Nephron progenitor cell (in vitro differentiated cells): ENCODE measurements around the gene CXXC1.

Experiments
- DNase-seq: peaks from one replicate; pipeline ENCODE4 v3.0.0; 2021
- H3K27ac Mint-ChIP-seq: 2 replicates; pipeline ENCODE4 v1.8.0; 2021; ENCODE audit warnings: mild to moderate bottlenecking, moderate library complexity, mixed read lengths
- H3K27me3 Mint-ChIP-seq: 2 replicates; pipeline ENCODE4 v1.8.0; 2021; ENCODE audit warnings: mild to moderate bottlenecking, low read depth, mixed read lengths; ENCODE audit not compliant: poor library complexity
- H3K36me3 Mint-ChIP-seq: 2 replicates; pipeline ENCODE4 v1.8.0; 2021; ENCODE audit warnings: low read depth, mixed read lengths
- H3K4me1 Mint-ChIP-seq: 2 replicates; pipeline ENCODE4 v1.8.0; 2021; ENCODE audit warnings: mixed read lengths
- H3K4me3 Mint-ChIP-seq: 2 replicates; pipeline ENCODE4 v1.8.0; 2021; ENCODE audit warnings: mild to moderate bottlenecking, moderate library complexity, mixed read lengths
- H3K9me3 Mint-ChIP-seq: 2 replicates; pipeline ENCODE4 v1.8.0; 2021; ENCODE audit warnings: mild to moderate bottlenecking, moderate library complexity, mixed read lengths
- TF ChIP-seq, protein P1 (sequence below): fragments of 200-600 bp; sonication (generic); IDR thresholded peaks from 2 replicates; pipeline ENCODE4 v1.5.0; 2021; ENCODE audit warnings: antibody characterized with exemption

The CXXC1 gene

DNA sequence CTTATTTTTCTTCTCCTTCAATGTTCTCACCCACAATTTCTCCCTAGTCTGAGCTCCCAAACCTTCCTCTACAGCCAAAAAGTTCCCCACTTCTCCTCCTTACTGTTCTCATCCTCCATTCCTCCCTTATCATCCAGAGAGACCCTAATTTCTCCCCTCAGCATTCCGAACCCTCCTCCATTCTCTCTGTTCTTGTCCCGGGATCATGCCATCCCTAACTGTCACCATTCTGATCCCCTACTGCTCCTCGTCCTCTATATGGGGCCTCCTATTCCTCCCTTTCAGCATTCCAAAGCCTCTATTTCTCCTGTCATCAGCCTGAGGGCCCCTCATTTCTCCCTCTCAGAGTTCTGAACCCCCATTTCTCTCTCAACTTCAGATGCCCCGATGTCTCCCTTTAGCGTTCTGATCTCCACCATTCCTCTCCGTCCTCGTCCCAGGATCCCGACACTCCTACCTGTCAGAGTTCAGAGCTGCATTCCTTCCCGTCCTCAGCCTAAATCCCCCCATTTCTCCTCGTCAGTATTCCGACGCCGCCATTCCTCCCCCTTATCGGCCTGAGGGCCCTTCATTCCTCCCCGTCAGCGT, 6.7 kb downstream of the CXXC1 start:
- Mint-ChIP-seq H3K27me3 (no peaks in the 10 kb centered on the region), H3K27ac (peak overlapping the region; percentile 93), H3K4me1 (peaks cover 30% of the 10 kb centered on the region), H3K9me3 (no peaks in the 10 kb centered on the region), H3K36me3 (peaks cover 75% of the 10 kb centered on the region), H3K4me3 (peak overlapping the region; percentile 96)
- TF ChIP-seq, protein P1, sequence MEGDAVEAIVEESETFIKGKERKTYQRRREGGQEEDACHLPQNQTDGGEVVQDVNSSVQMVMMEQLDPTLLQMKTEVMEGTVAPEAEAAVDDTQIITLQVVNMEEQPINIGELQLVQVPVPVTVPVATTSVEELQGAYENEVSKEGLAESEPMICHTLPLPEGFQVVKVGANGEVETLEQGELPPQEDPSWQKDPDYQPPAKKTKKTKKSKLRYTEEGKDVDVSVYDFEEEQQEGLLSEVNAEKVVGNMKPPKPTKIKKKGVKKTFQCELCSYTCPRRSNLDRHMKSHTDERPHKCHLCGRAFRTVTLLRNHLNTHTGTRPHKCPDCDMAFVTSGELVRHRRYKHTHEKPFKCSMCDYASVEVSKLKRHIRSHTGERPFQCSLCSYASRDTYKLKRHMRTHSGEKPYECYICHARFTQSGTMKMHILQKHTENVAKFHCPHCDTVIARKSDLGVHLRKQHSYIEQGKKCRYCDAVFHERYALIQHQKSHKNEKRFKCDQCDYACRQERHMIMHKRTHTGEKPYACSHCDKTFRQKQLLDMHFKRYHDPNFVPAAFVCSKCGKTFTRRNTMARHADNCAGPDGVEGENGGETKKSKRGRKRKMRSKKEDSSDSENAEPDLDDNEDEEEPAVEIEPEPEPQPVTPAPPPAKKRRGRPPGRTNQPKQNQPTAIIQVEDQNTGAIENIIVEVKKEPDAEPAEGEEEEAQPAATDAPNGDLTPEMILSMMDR: no peak
- DNase-seq: no peak

DNA sequence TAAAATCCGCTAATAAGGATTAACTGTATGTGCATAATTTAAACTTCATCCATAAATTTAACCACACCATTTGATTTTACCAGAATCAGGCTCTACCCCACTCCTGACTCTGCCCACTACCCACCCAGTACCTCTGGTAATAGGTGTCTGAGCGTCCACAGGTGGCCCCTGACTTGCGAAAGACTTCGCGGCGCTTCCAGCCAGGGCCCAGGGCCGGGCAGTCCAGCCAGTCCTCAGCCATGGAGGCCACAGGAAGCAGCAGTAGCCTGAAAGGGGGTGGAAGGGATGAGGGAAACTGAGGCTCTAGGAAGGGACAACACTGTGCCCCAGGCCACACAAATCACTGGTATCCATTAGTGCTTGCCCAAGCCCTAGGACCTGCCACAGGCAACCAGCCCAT, 7.7 kb downstream of the CXXC1 start:
- H3K27ac Mint-ChIP-seq: no peak overlapping the region
- H3K9me3 Mint-ChIP-seq: no peaks in the 10 kb centered on the region
- no peaks in the 10 kb centered on the region for H3K27me3 Mint-ChIP-seq
- H3K4me3 Mint-ChIP-seq: peak overlapping the region; percentile 96
- TF ChIP-seq, protein P1: no peak
- H3K4me1 Mint-ChIP-seq: peaks cover 30% of the 10 kb centered on the region
- DNase-seq: no peak
- peaks cover 81% of the 10 kb centered on the region for H3K36me3 Mint-ChIP-seq

DNA sequence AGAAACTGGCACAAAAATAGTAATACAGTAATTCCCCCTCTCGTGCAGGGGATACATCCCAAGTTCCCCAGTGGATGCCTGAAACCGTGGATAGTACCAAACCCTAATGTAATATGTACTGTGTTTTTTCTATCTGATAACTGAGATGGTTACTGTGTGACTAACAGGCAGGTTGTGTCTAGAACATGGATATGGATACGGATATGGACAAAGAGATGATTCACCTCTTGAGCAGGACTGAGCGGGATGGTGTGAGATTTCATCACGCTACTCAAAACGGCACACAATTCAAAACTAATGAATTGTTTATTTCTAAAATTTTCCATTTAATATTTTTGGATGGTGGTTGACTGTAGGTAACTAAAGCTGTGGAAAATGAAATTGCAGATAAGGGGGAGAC, 9.6 kb downstream of the CXXC1 start:
- Mint-ChIP-seq H3K4me1 (peaks cover 30% of the 10 kb centered on the region), H3K36me3 (peaks cover 81% of the 10 kb centered on the region), H3K27me3 (no peaks in the 10 kb centered on the region), H3K9me3 (no peaks in the 10 kb centered on the region), H3K4me3 (no peak overlapping the region), H3K27ac (no peak overlapping the region)
- no peak for DNase-seq
- TF ChIP-seq, protein P1: no peak

DNA sequence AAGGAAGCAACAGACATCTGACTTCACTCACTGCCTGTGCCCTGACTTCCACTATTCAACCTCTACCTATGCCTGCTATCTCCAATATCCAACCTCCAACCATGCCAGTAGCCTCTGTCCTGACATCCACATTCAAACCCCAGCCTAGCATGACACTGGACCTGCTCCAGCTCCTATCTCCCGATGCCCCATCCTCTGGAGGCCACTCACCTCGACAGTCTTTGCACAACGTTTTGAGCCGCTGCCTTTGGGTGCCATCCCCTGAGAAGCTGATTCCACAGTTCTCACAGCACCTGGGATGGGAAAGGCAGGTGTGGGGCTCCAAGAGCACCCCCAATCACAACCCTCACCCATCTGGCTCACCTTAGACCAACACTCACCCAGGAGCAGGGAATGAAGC, 11.0 kb downstream of the CXXC1 start:
- TF ChIP-seq, protein P1: no peak
- no peak overlapping the region for H3K27ac Mint-ChIP-seq
- H3K4me3 Mint-ChIP-seq: no peak overlapping the region
- H3K27me3 Mint-ChIP-seq: no peaks in the 10 kb centered on the region
- H3K36me3 Mint-ChIP-seq: peaks cover 85% of the 10 kb centered on the region
- DNase-seq: no peak
- H3K4me1 Mint-ChIP-seq: peaks cover 26% of the 10 kb centered on the region
- H3K9me3 Mint-ChIP-seq: no peaks in the 10 kb centered on the region

DNA sequence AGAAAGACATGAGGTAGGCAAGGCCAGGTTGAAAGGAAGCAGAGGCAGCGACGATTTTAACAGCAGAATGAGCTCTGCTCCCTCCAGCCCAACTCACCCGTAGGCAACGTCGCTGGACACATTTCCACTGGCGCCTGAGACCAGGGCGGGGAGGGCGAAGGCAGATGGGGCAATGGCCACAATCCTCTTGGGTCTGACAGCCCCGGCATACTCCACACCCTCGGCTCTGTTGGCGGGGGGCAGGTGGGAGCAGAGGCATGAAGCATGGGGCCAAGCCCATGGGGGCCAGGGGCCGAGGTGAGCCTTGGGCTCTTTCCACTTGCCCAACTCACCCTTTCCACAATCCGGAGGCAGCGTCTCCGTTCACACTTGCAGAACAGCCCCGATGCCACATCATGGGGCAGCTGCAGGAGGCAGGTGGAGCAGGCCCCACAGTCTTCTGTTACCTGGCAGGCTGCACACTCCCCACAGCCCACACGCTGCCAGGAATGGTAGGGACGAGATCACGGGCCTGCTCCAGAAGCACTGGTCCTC, 11.9 kb downstream of the CXXC1 start:
- Mint-ChIP-seq H3K36me3 (peaks cover 83% of the 10 kb centered on the region), H3K4me1 (peaks cover 17% of the 10 kb centered on the region), H3K4me3 (no peak overlapping the region), H3K9me3 (no peaks in the 10 kb centered on the region), H3K27me3 (no peaks in the 10 kb centered on the region), H3K27ac (no peak overlapping the region)
- TF ChIP-seq, protein P1: no peak
- no peak for DNase-seq

DNA sequence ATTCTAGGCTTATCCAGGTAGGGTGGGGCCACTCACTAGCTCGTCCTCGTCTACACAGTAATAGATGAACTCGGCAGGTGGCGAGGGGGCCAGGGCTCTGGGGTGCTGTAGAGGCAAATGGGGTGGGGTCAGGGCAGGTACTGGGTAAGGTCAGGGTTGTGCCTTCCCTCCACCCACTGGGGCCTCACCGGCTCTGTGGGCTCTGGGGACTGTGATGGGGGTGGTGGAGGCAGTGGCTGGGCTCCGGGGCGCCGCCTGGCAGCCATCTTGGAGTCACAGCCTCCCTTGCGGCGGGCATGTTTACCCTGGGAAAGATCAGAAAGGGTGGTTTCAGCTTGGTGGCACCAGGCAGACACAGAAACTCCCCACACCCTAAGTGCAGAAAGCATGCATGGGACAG, 12.6 kb downstream of the CXXC1 start:
- no peaks in the 10 kb centered on the region for H3K9me3 Mint-ChIP-seq
- peaks cover 11% of the 10 kb centered on the region for H3K4me1 Mint-ChIP-seq
- DNase-seq: no peak
- TF ChIP-seq, protein P1: no peak
- no peak overlapping the region for H3K27ac Mint-ChIP-seq
- peaks cover 83% of the 10 kb centered on the region for H3K36me3 Mint-ChIP-seq
- no peaks in the 10 kb centered on the region for H3K27me3 Mint-ChIP-seq
- no peak overlapping the region for H3K4me3 Mint-ChIP-seq
